ENCODE results near the gene CABLES1.
"Not testable (repeated sequence)": the region's sequence is repeated elsewhere in the genome, so short reads cannot be mapped to it uniquely, and the experiment has no call there.

CABLES1 gene

GRCh38 chr18:23143016-23143814 lies 7.9 kb downstream of the CABLES1 start:
- DNase-seq: no peak

- DNase-seq: no peak
These were observed 8.6 kb downstream of the CABLES1 start for GRCh38 chr18:23143815-23144261.

- no peak for DNase-seq
These were observed 9.4 kb downstream of the CABLES1 start for GRCh38 chr18:23144640-23145039.

GRCh38 chr18:23145621-23146020 lies 10.3 kb downstream of the CABLES1 start:
- no peak for DNase-seq

DNA sequence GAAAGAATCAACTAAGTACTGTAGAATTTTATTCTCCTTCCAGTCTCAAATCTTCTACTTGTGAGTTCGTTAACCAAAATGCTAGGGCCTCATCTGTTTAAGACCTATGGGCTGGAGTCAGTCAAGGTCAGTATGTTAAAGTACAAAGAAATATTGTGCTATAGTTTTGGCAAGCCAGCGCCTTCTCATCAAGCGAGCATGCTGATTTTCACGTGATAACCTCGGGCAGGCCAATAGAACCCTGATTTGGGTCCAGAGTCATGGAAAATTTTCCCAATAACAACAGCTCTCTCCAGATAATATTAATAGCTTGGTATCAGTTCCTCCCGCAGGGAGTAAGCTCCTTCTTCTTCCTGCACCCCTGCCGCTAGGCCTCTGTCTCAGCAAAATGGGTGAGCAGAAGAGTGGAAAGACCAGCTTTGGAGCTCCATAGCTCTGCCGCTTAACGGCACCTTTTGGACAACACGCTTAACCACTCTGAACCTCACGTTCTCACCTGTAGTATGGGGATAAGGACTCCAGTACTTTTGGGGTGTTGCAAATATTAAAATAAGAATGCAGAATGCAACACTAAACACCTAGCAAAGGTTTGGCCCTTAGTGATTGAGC lies 11.7 kb downstream of the CABLES1 start:
- no peak for DNase-seq

DNA sequence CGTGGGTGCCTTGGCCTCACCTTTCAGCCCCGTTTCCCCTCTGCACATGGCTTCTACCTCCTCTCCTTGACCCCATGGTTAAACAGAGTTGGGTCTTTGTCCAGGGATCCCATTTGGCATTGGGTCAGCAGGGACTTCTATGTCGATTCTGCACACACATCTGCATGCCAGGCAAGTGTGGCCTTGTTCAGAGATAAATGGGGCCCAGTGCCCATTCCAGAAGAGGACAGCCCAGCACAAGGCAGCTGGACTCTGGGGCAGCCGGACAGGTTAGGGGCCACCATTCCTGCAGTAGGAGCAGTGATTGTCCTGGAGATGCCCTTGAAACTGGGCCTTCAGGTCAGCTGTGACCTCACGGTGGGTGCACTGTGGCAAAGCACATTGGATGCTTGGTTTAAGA lies 13.1 kb downstream of the CABLES1 start:
- DNase-seq: no peak

GRCh38 chr18:23149570-23149969 lies 14.3 kb downstream of the CABLES1 start:
- no peak for DNase-seq

DNA sequence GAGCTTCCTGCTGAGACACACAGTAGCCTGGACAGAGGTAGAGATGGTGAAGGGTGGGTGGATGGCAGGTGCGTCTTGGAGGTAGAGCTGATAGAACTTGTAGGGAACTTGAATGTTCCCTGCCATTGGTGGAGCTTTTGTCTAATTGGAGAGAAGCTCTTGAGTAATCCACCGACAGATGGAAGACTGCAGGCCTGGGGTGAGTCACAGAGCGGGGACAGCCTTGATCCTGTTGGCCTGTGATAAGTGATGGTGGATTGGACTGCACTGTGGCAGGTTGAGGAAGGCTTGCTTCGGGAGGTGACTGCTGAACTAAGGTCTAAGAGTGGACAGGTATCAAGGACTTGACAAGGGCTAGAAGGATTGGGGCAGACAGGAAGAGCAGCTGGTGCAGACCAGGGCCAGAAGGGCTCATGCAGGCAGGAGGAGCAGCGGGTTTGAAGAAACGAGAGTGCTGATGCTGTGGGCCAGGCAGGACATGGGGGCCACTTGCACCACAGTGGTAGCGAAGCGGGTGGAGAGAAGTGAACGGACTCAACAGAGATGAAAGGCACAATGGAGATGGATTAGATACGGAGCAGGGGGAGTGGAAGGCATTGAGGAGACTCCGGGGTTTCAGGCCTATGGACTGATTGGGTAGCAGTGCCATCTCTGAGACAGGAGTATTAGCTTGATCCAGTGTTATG lies 16.3 kb downstream of the CABLES1 start:
- DNase-seq: no peak

GRCh38 chr18:23154030-23154429 lies 18.7 kb downstream of the CABLES1 start:
- no peak for DNase-seq

DNA sequence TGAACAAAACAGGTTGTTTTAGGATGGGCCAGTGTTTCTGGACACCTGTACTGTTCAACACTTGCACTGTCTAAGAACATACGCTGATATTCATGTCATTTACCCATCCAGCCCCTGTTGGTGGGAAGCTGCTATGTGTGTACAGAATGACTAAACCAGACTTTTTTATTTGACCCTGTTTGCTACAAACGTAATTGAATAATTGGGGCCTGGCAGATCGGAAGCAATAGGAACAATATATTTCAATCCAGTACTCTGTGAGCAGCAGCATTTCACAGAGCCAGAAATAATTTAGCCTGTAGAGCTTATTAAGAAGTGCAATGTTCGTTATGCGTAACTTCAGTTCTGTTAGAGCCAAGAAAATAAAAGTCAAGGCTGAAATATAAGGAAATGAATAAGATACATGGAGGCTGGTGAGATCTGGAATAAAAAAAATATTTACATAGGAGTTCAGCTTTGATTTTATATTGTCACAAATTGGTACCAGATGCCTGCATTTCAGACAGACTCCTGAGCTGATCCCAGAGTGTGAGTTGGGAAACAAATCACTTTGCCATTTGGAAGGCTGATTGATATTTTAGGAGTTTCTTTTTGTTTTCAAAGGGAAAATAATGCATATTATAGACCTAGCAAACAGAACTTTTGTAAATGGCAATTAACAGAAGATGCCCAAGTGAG lies 19.7 kb downstream of the CABLES1 start:
- no peak for DNase-seq

DNA sequence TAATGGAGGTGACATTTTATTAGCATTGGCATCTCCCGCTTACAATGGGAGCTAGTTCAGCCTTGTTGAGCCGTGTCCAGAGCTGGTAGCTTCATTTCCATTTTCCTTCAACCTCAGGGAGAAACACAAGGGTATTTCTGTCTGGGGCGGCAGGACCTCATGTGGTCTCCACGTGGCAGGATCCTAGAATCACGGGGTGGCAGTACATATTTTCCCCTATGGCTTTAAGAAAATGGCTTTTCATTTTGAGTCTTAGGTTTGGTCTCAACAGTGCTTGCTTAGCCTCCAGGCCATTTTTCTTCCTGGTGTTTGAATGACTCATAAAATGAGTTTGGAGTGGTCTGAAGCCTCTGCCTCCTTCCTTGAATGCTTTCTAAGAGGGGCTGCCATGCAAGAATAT lies 20.3 kb downstream of the CABLES1 start:
- DNase-seq: no peak

GRCh38 chr18:23156134-23156533 lies 20.8 kb downstream of the CABLES1 start:
- no peak for DNase-seq

- no peak for DNase-seq
These were observed 22.8 kb downstream of the CABLES1 start for GRCh38 chr18:23158058-23158457.

- not testable (repeated sequence) for DNase-seq
These were observed 23.6 kb downstream of the CABLES1 start for GRCh38 chr18:23158884-23159283.

DNA sequence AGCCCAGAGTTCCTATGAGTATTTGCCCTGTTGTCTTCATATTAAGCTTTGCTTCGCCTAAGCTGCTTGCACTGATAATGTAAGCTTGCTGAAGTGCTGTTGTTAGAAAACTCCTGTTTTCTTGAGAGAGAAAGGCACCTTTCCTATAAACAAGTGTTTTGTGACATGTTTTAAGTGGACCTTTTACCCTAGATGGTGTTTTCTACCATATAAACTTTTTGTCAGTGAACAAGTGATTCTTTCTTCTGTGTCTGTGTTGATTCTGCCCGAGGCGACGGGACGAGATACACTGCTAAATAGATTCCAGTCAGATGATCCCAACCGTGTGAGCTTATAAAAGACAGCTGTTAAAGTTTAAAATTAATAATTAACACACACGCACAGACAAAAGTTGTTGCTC lies 24.1 kb downstream of the CABLES1 start:
- DNase-seq: no peak

- no peak for DNase-seq
These were observed 27.2 kb downstream of the CABLES1 start for GRCh38 chr18:23162473-23162872.

- no peak for DNase-seq
These were observed 28.7 kb downstream of the CABLES1 start for GRCh38 chr18:23163786-23164533.

GRCh38 chr18:23165271-23166068 lies 30.2 kb downstream of the CABLES1 start:
- no peak for DNase-seq

DNA sequence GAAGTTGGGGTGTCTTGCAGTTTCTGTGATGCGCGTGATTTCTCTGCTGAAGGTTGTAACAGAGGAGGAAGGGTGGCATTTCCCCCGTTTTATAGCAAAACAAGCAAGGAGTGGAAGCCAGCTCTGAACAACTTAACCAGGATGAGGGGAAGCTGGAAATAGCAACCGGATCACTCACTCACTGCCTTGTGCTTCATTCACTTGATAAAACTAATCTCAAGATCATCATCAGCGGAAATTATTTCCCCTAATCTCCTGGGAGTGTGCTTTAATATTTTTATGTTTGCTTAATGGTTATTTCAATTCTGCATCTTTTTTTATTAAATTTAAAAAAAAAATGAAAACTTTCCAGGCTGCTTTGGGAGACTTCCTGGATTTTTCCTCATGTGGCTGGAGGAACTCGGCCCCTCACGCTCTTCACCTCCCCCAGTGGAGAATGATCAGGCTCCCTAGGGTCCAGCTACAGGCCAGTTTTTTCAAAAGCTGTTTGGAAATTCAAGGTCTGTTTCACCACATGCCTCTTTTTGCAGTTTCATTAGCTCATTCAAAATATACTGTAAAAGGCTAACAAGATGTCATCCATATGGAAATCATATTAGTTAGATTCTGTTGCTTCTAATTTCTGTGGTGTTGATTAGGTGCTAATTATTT lies 31.7 kb downstream of the CABLES1 start:
- no peak for DNase-seq

DNA sequence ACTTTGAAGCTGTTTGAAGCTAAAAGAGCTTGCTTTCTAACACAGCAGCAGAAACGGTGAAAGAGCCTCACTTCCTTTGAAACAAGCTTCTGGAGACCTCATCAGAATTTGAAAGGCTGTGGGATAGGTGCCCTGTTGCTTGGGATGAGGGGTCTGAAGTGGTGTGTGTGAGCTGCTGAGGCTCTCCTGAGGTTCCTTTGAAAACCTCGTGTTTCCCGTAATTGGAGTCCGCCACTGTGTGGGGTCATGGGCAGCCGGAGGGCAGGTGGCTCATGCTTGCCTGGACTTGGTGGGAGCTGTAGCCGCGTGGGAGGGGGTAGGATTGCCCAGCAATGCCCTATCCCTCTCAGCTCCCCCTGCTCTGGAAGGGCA lies 34.4 kb downstream of the CABLES1 start:
- no peak for DNase-seq

DNA sequence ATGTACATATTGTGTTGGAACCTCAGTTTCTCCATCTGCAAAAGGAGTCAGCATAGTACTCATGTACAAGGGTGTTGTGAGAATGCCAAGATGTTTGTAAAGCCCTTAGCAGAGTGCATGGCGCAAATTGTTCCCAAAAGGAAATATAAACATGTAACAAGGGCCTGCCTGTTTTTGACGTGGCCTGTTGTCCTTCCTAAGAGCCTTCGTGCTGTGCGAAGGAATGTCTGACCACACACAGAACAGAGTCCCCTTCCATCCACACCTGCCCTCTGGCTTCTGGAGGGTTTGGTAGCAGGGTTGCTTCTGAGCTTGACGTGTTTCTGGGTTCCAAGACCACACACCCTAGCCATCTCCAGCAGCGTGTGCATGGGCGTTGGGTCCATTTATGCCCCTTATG lies 34.9 kb downstream of the CABLES1 start:
- no peak for DNase-seq

Data from NCI-H1105 (cell line).